H1 (cell line): ENCODE measurements around the gene SLC25A51. TPM values are rescaled to one million over a fixed set of nuclear protein-coding genes. Genes with fewer than 3 reads are reported as not detected.

ENCODE experiments used
- CTCF ChIA-PET: fragments of 300-600 bp; sonication (Branson Sonifier 250); formaldehyde crosslinking; loops from one replicate; lab custom pipeline; 2021; ENCODE audit not compliant: partially characterized antibody; lab: Charles Lee
- POLR2A ChIA-PET: fragments of 300-600 bp; sonication (Branson Sonifier 250); formaldehyde crosslinking; loops from one replicate; lab custom pipeline; 2021; ENCODE audit warnings: inconsistent platforms; ENCODE audit not compliant: partially characterized antibody; lab: Charles Lee
- DNase-seq, 2 experiments: peaks; one replicate each; pipeline versions ENCODE4 v3.0.0 to v3.0.0-alpha.2; 2010 to 2022; ENCODE audit warnings: low spot score in 2 of 2, low read depth in 1 of 2, mixed read lengths in 1 of 2
- FAIRE-seq: peaks from 2 replicates; lab custom pipeline; 2011; peaks lifted over from hg19 to GRCh38; lab: Jason Lieb, UNC
- H2AFZ ChIP-seq: 2 replicates; pipeline ENCODE4 v1.8.1; 2012; ENCODE audit warnings: low read length, inconsistent platforms
- H2AK5ac ChIP-seq: 2 replicates; pipeline ENCODE4 v1.6.1; 2013; ENCODE audit warnings: low read depth, low read length
- H2BK120ac ChIP-seq: replicated peaks from 2 replicates; pipeline ENCODE3; 2013; ENCODE audit warnings: low read depth, low read length, inconsistent platforms
- H2BK12ac ChIP-seq: 2 replicates; pipeline ENCODE4 v1.6.1; 2013; ENCODE audit warnings: low read depth, low read length
- H2BK15ac ChIP-seq: 2 replicates; pipeline ENCODE4 v1.6.1; 2013; ENCODE audit warnings: low read length
- H2BK20ac ChIP-seq: 2 replicates; pipeline ENCODE4 v1.6.1; 2013; ENCODE audit warnings: low read length
- H2BK5ac ChIP-seq: 2 replicates; pipeline ENCODE4 v1.6.1; 2013; ENCODE audit warnings: low read depth, low read length
- H3K14ac ChIP-seq: 2 replicates; pipeline ENCODE4 v1.6.1; 2013; ENCODE audit warnings: inconsistent platforms; ENCODE audit not compliant: insufficient read length
- H3K18ac ChIP-seq: 2 replicates; pipeline ENCODE4 v1.6.1; 2013; ENCODE audit warnings: low read length; ENCODE audit errors: extremely low read depth
- H3K23ac ChIP-seq: 2 replicates; pipeline ENCODE4 v1.6.1; 2013; ENCODE audit warnings: inconsistent platforms; ENCODE audit not compliant: insufficient read length
- H3K23me2 ChIP-seq: 2 replicates; pipeline ENCODE4 v1.6.1; 2013; ENCODE audit warnings: low read depth, low read length
- H3K27ac ChIP-seq: 2 replicates; pipeline ENCODE4 v1.6.1; 2011; ENCODE audit warnings: low read depth, low read length, inconsistent platforms
- H3K27me3 ChIP-seq, 4 experiments: replicated peaks in 1 of 4; 1 replicate in 1 of 4; 2 replicates in 3 of 4; pipeline versions ENCODE4 v1.6.1 to v1.8.1; 2011 to 2013; ENCODE audit warnings: low read length in 3 of 4, mild to moderate bottlenecking in 3 of 4, inconsistent platforms in 2 of 4, mixed read lengths in 2 of 4, moderate library complexity in 1 of 4; ENCODE audit not compliant: control insufficient read depth in 3 of 4, insufficient read depth in 3 of 4; ENCODE audit errors: extremely low read depth in 1 of 4
- H3K36me3 ChIP-seq, 4 experiments: 2 replicates each; pipeline versions ENCODE4 v1.6.1 to v1.8.1; 2011 to 2013; ENCODE audit warnings: mild to moderate bottlenecking in 4 of 4, low read length in 3 of 4, moderate library complexity in 2 of 4, control low read depth in 1 of 4, inconsistent platforms in 1 of 4; ENCODE audit not compliant: insufficient read depth in 4 of 4, control insufficient read depth in 2 of 4
- H3K4ac ChIP-seq: replicated peaks from 2 replicates; pipeline ENCODE3; 2013; ENCODE audit warnings: low read length, low read depth, mixed read lengths, inconsistent platforms; ENCODE audit not compliant: insufficient read length
- H3K4me1 ChIP-seq, 4 experiments: replicated peaks in 1 of 4; 1 replicate in 1 of 4; 2 replicates in 3 of 4; pipeline versions ENCODE4 v1.6.1 to v1.8.1; 2011 to 2013; ENCODE audit warnings: low read length in 3 of 4, inconsistent platforms in 2 of 4, mixed read lengths in 1 of 4; ENCODE audit not compliant: insufficient read depth in 4 of 4, control insufficient read depth in 3 of 4
- H3K4me2 ChIP-seq, 2 experiments: 2 replicates each; pipeline versions ENCODE4 v1.6.1 to v1.8.1; 2011 to 2013; ENCODE audit warnings: low read depth in 2 of 2, low read length in 2 of 2, control low read depth in 1 of 2, inconsistent platforms in 1 of 2, mild to moderate bottlenecking in 1 of 2; ENCODE audit not compliant: insufficient read depth in 1 of 2
- H3K4me3 ChIP-seq, 4 experiments: fragments of 200-600, 300-600 bp in 1 of 4; sonication (generic), shearing (Covaris generic), sonication (Bioruptor Twin) in 1 of 4; 2 replicates each; pipeline versions ENCODE4 v1.5.1 to v1.8.1; 2011 to 2016; ENCODE audit warnings: low read length in 4 of 4, low read depth in 3 of 4, control low read depth in 2 of 4, inconsistent platforms in 2 of 4, mild to moderate bottlenecking in 2 of 4, mixed read lengths in 1 of 4, moderate library complexity in 1 of 4; ENCODE audit not compliant: insufficient read depth in 2 of 4; ENCODE audit errors: extremely low read depth in 1 of 4
- H3K56ac ChIP-seq: replicated peaks from 2 replicates; pipeline ENCODE3; 2013; ENCODE audit warnings: low read depth, mild to moderate bottlenecking, mixed read lengths, low read length, inconsistent platforms; ENCODE audit not compliant: insufficient read length
- H3K79me1 ChIP-seq: 2 replicates; pipeline ENCODE4 v1.6.1; 2013; ENCODE audit warnings: low read depth, low read length, control low read depth
- H3K79me2 ChIP-seq, 2 experiments: 2 replicates each; pipeline versions ENCODE4 v1.6.1 to v1.8.1; 2012 to 2013; ENCODE audit warnings: low read length in 2 of 2, mild to moderate bottlenecking in 2 of 2, inconsistent platforms in 1 of 2; ENCODE audit not compliant: insufficient read depth in 2 of 2, control insufficient read depth in 1 of 2
- H3K9ac ChIP-seq, 4 experiments: replicated peaks in 1 of 4; 1 replicate in 1 of 4; 2 replicates in 3 of 4; pipeline versions ENCODE4 v1.6.1 to v1.8.1; 2011 to 2013; ENCODE audit warnings: low read depth in 3 of 4, low read length in 3 of 4, control low read depth in 2 of 4, mild to moderate bottlenecking in 2 of 4, moderate library complexity in 2 of 4, inconsistent platforms in 1 of 4; ENCODE audit errors: extremely low read depth in 1 of 4
- H3K9me3 ChIP-seq, 2 experiments: 2 replicates each; pipeline versions ENCODE4 v1.6.1 to v1.8.1; 2012 to 2013; ENCODE audit warnings: mild to moderate bottlenecking in 2 of 2, moderate library complexity in 2 of 2, control low read depth in 1 of 2, inconsistent platforms in 1 of 2, low read depth in 1 of 2, low read length in 1 of 2, mixed read lengths in 1 of 2; ENCODE audit not compliant: insufficient read depth in 2 of 2
- H4K20me1 ChIP-seq, 2 experiments: replicated peaks in 1 of 2; 2 replicates each; pipeline versions ENCODE3 to v1.8.1; 2011 to 2013; ENCODE audit warnings: inconsistent platforms in 2 of 2, low read length in 2 of 2, mild to moderate bottlenecking in 1 of 2; ENCODE audit not compliant: insufficient read depth in 2 of 2, control insufficient read depth in 1 of 2
- H4K5ac ChIP-seq: 2 replicates; pipeline ENCODE4 v1.6.1; 2013; ENCODE audit warnings: low read length, low read depth, mixed read lengths, inconsistent platforms; ENCODE audit not compliant: insufficient read length
- H4K8ac ChIP-seq: 2 replicates; pipeline ENCODE4 v1.8.0; 2013; ENCODE audit warnings: mild to moderate bottlenecking, moderate library complexity, low read length, inconsistent platforms; ENCODE audit not compliant: insufficient read depth; ENCODE audit errors: extremely low read depth
- H4K91ac ChIP-seq: replicated peaks from 2 replicates; pipeline ENCODE3; 2013; ENCODE audit warnings: low read length, mixed read lengths, inconsistent platforms; ENCODE audit not compliant: insufficient read length
- ASH2L ChIP-seq: fragments of 200-600, 300-600 bp; sonication (generic); IDR thresholded peaks from one replicate; pipeline ENCODE4 v1.7.1; 2017; ENCODE audit warnings: low read length
- ATF2 ChIP-seq: IDR thresholded peaks from 2 replicates; pipeline ENCODE4 v1.6.1; 2012; ENCODE audit warnings: low read length, inconsistent platforms
- CTCF ChIP-seq, 3 experiments: IDR thresholded peaks; 1 replicate in 2 of 3; 2 replicates in 1 of 3; pipeline versions ENCODE4 v1.5.1 to v1.6.1; 2011; ENCODE audit warnings: low read length in 3 of 3, mild to moderate bottlenecking in 3 of 3, inconsistent platforms in 2 of 3, low read depth in 1 of 3, moderate library complexity in 1 of 3; ENCODE audit not compliant: insufficient read depth in 1 of 3; ENCODE audit errors: control extremely low read depth in 1 of 3
- HDAC6 ChIP-seq: IDR thresholded peaks from one replicate; pipeline ENCODE4 v1.7.1; 2012; ENCODE audit warnings: low read depth, mild to moderate bottlenecking, inconsistent platforms, low read length, moderate library complexity
- NANOG ChIP-seq: IDR thresholded peaks from 2 replicates; pipeline ENCODE4 v1.6.1; 2011; ENCODE audit warnings: low read length, low read depth, mild to moderate bottlenecking, inconsistent platforms; ENCODE audit not compliant: insufficient read depth, poor library complexity, severe bottlenecking
- PHF8 ChIP-seq: fragments of 200-600 bp; sonication (generic); conservative IDR thresholded peaks from 2 replicates; pipeline ENCODE4 v1.7.1; 2012; ENCODE audit warnings: low read depth, mild to moderate bottlenecking, inconsistent platforms, low read length, moderate library complexity
- SIN3A ChIP-seq, 2 experiments: IDR thresholded peaks in 1 of 2; conservative IDR thresholded peaks in 1 of 2; 2 replicates each; pipeline ENCODE4 v1.6.1; 2011 to 2012; ENCODE audit warnings: low read length in 2 of 2, improper control_type of control experiment in 1 of 2, low read depth in 1 of 2, mild to moderate bottlenecking in 1 of 2
- WGBS, 2 experiments: shearing (Covaris generic) in 1 of 2; methylation state at CpG; one replicate each; pipeline versions ENCODE4 v1.1.6 to v1.1.7; 2013 to 2015; ENCODE audit warnings: low lambda C conversion rate in 2 of 2, mixed read lengths in 2 of 2, inconsistent platforms in 1 of 2, low coverage in 1 of 2, missing lambda C conversion rate in 1 of 2; ENCODE audit not compliant: insufficient replicate concordance in 2 of 2, insufficient coverage in 1 of 2, insufficient read length in 1 of 2; ENCODE audit errors: extremely low coverage in 1 of 2, missing lambda C conversion rate in 1 of 2; 5-methylcytosine and 5-hydroxymethylcytosine counted together
- polyA plus RNA-seq, 7 experiments: library from polyadenylated mRNA; depleted of rRNA in 3 of 7; stranded (reverse) in 5 of 7; unstranded in 2 of 7; fragments of >200 nt in 5 of 7; fragments of 200-250 nt in 2 of 7; gene quantifications; 1 replicate in 5 of 7; 2 replicates in 1 of 7; 4 replicates in 1 of 7; pipeline versions ENCODE4 v1.2.1 to v1.2.3, GENCODE V29; 2011 to 2013; ENCODE audit warnings: missing spikeins in 2 of 7, mixed read lengths in 2 of 7
- total RNA-seq: library from RNA; stranded (reverse); fragmentation: NEBNext Ultra II Directional; extraction: Animal tissue kit (Norgen Biotek cat#: 25700); gene quantifications from 2 replicates; pipeline ENCODE4 v1.2.1, GENCODE V29; 2021

The SLC25A51 gene
- total and polyA plus RNA-seq, 2 of the 8 experiments (the other 6 are each of a cell fraction or from before 2014, with no cell fraction given): 8.0 to 14.5 TPM

- 94% methylated on average over 25 of the region's 25 CpGs; no CpG with 5 or more reads in 1 of the 2 experiments for whole genome bisulfite sequencing, 2 experiments
- Histone ChIP-seq H3K79me1 (peaks cover 2% of the 10 kb centered on the region; the same call in 1 of the 2 replicates), H3K4ac (no peak overlapping the region), H2AK5ac (no peak overlapping the region; the same call in 1 of the 2 replicates), H3K4me2 (no peak overlapping the region), H3K23me2 (no peaks in the 10 kb centered on the region), H3K27me3 (no peaks in the 10 kb centered on the region), H2BK12ac (no peak overlapping the region), H3K27ac (no peak overlapping the region), H3K4me3 (no peak overlapping the region), H3K79me2 (no peaks in the 10 kb centered on the region), H4K91ac (no peak overlapping the region), H3K23ac (no peak overlapping the region), H4K5ac (no peak overlapping the region), H4K8ac (no peak overlapping the region), H3K18ac (no peak overlapping the region), H2BK5ac (no peak overlapping the region), H3K56ac (no peak overlapping the region), H3K9me3 (no peaks in the 10 kb centered on the region), H3K9ac (no peak overlapping the region), H3K4me1 (peaks cover 0 to 39% (median 16%) of the 10 kb centered on the region in 4 experiments; a peak in 5 of 7 replicates), H3K36me3 (no peaks in the 10 kb centered on the region; a peak in 1 of 8 replicates), H2BK120ac (no peak overlapping the region), H2AFZ (no peak overlapping the region), H2BK20ac (no peak overlapping the region), H3K14ac (no peak overlapping the region), H2BK15ac (no peak overlapping the region), H4K20me1 (peaks cover 0 to 3% of the 10 kb centered on the region in 2 experiments)
- FAIRE-seq (no peak), DNase-seq (no peak)
- ChIA-PET POLR2A (interaction anchor here (0.7 kb wide), 1 partner anchor 99 kb away, joined by 3 read pairs; no protein-coding TSS in a partner anchor), CTCF (interaction anchor here (0.6 to 3.1 kb wide), 8 partner anchors 9 to 550 kb away, joined by 3 to 29 read pairs (median 4); no protein-coding TSS in a partner anchor)
- no peak for TF ChIP-seq SIN3A (conservative IDR thresholded peaks at IDR 0.05 in 1 of 2, IDR thresholded peaks at IDR 0.05 in 1 of 2; ENCODE audit: low read depth in 1 of 2, low read length in 2 of 2)
- no peak for TF ChIP-seq NANOG
- TF ChIP-seq ASH2L: no peak
- TF ChIP-seq PHF8: no peak
- TF ChIP-seq ATF2: no peak
- TF ChIP-seq HDAC6: no peak
- no peak for TF ChIP-seq CTCF (IDR thresholded peaks at IDR 0.05; ENCODE audit: control extremely low read depth in 1 of 3, insufficient read depth in 1 of 3, low read depth in 1 of 3, low read length in 3 of 3)
Observed at GRCh38 chr9:37923796-37924427, 20.0 kb upstream of the SLC25A51 start.
